GM12878 (cell line): ENCODE measurements around the gene BSN. TPM values are rescaled to one million over a fixed set of nuclear protein-coding genes. Genes with fewer than 3 reads are reported as not detected.

Source experiments
- ATAC-seq: fragments of 200-7000 bp; cut with Tn5 transposase; 3 replicates; pipeline ENCODE4 v1.9.1; 2020; ENCODE audit warnings: mild to moderate bottlenecking, moderate library complexity
- BruUV-seq: library from RNA; stranded (reverse); fragments of 400-500 nt; replicated peaks from 2 replicates; lab custom pipeline; 2021; lab: Mats Ljungman, UMichigan
- CTCF ChIA-PET: fragments of 300-600 bp; sonication (Branson Sonifier 250); formaldehyde crosslinking; extraction: SDS; loops from one replicate; lab custom pipeline; 2021; ENCODE audit warnings: inconsistent platforms; lab: Yijun Ruan, JAX
- POLR2A ChIA-PET: fragments of 350-600 bp; formaldehyde crosslinking; extraction: SDS; loops from one replicate; lab custom pipeline; 2021; ENCODE audit warnings: inconsistent platforms; lab: Charles Lee
- RAD21 ChIA-PET: fragments of 300-600 bp; sonication (Branson Sonifier 250); formaldehyde crosslinking; loops from one replicate; lab custom pipeline; 2023; ENCODE audit warnings: antibody characterized with exemption; ENCODE audit not compliant: unreplicated experiment; lab: Charles Lee
- SMC1A ChIA-PET: fragments of 300-600 bp; sonication (Branson Sonifier 250); formaldehyde crosslinking; loops from one replicate; lab custom pipeline; 2023; ENCODE audit not compliant: unreplicated experiment, uncharacterized antibody; lab: Charles Lee
- DNase-seq: peaks from one replicate; pipeline ENCODE4 v3.0.0-alpha.2; 2011; ENCODE audit warnings: low read depth, low spot score
- FAIRE-seq: peaks from 3 replicates; lab custom pipeline; 2011; peaks lifted over from hg19 to GRCh38; lab: Jason Lieb, UNC
- H2AFZ ChIP-seq: 2 replicates; pipeline ENCODE4 v1.6.0; 2011; ENCODE audit warnings: low read depth, low read length, control low read depth; ENCODE audit not compliant: control insufficient read depth
- H3K27ac ChIP-seq: 2 replicates; pipeline ENCODE4 v1.5.1; 2011; ENCODE audit warnings: control low read depth; ENCODE audit not compliant: control insufficient read depth, insufficient read depth
- H3K27me3 ChIP-seq, 2 experiments: replicated peaks in 1 of 2; 2 replicates each; pipeline versions ENCODE4 v1.6.0 to v1.6.1; 2011; ENCODE audit warnings: low read length in 1 of 2; ENCODE audit not compliant: control insufficient read depth in 2 of 2, insufficient read depth in 2 of 2
- H3K36me3 ChIP-seq, 2 experiments: 2 replicates each; pipeline ENCODE4 v1.5.1; 2011; ENCODE audit warnings: low read length in 1 of 2; ENCODE audit not compliant: control insufficient read depth in 2 of 2, insufficient read depth in 2 of 2
- H3K4me1 ChIP-seq: 2 replicates; pipeline ENCODE4 v1.6.1; 2011; ENCODE audit warnings: mild to moderate bottlenecking, low read length, moderate library complexity, mixed read lengths; ENCODE audit not compliant: control insufficient read depth, insufficient read depth
- H3K4me2 ChIP-seq: 2 replicates; pipeline ENCODE4 v1.6.0; 2011; ENCODE audit warnings: control low read depth; ENCODE audit not compliant: control insufficient read depth, insufficient read depth
- H3K4me3 ChIP-seq: fragments of 200-600 bp; sonication (generic); 2 replicates; pipeline ENCODE4 v1.5.1; 2016
- H3K79me2 ChIP-seq: 2 replicates; pipeline ENCODE4 v1.6.0; 2011; ENCODE audit warnings: low read length; ENCODE audit not compliant: control insufficient read depth, insufficient read depth
- H3K9ac ChIP-seq: 2 replicates; pipeline ENCODE4 v1.8.0; 2011; ENCODE audit warnings: low read length, control low read depth, mixed read lengths; ENCODE audit not compliant: control insufficient read depth, insufficient read depth
- H3K9me3 ChIP-seq: replicated peaks from 3 replicates; pipeline ENCODE4 v1.5.1; 2011; ENCODE audit warnings: mild to moderate bottlenecking, low read length; ENCODE audit not compliant: control insufficient read depth, insufficient read depth
- H4K20me1 ChIP-seq: 2 replicates; pipeline ENCODE4 v1.6.0; 2011; ENCODE audit not compliant: control insufficient read depth, insufficient read depth
- BCL11A ChIP-seq: IDR thresholded peaks from 2 replicates; pipeline ENCODE4 v1.6.1; 2011; ENCODE audit warnings: low read depth, low read length
- E2F8 ChIP-seq: fragments of 450-650 bp; IDR thresholded peaks from 2 replicates; pipeline ENCODE4 v1.6.1; 2018; ENCODE audit warnings: mild to moderate bottlenecking, low read depth, moderate library complexity; ENCODE audit not compliant: partially characterized antibody
- EP300 ChIP-seq, 2 experiments: fragments of 150-350 bp in 1 of 2; IDR thresholded peaks; 2 replicates each; pipeline ENCODE4 v1.6.1; 2011 to 2012; ENCODE audit warnings: low read depth in 2 of 2, low read length in 2 of 2, borderline replicate concordance in 1 of 2, improper control_type of control experiment in 1 of 2, inconsistent platforms in 1 of 2; ENCODE audit not compliant: control insufficient read depth in 1 of 2
- JUND ChIP-seq: IDR thresholded peaks from 2 replicates; pipeline ENCODE4 v1.6.1; 2012; ENCODE audit warnings: low read depth, mild to moderate bottlenecking, low read length, improper control_type of control experiment, moderate library complexity
- POLR2AphosphoS5 ChIP-seq: IDR thresholded peaks from 2 replicates; pipeline ENCODE4 v1.6.1; 2011; ENCODE audit warnings: mild to moderate bottlenecking, low read length, inconsistent platforms
- SP1 ChIP-seq: IDR thresholded peaks from one replicate; pipeline ENCODE4 v1.6.1; 2011; ENCODE audit warnings: low read depth, low read length
- TAF1 ChIP-seq: IDR thresholded peaks from 2 replicates; pipeline ENCODE4 v1.6.1; 2011; ENCODE audit warnings: mild to moderate bottlenecking, low read depth, low read length, borderline replicate concordance
- ZNF217 ChIP-seq: fragments of 450-650 bp; IDR thresholded peaks from 2 replicates; pipeline ENCODE4 v1.6.1; 2017; ENCODE audit warnings: antibody characterized with exemption, mild to moderate bottlenecking
- ZSCAN29 ChIP-seq: fragments of 450-650 bp; IDR thresholded peaks from 2 replicates; pipeline ENCODE4 v1.6.1; 2017; ENCODE audit warnings: mild to moderate bottlenecking, moderate library complexity
- ZZZ3 ChIP-seq: IDR thresholded peaks from 2 replicates; pipeline ENCODE4 v1.6.1; 2011; ENCODE audit warnings: low read depth; ENCODE audit not compliant: control insufficient read depth, insufficient read length
- WGBS: methylation state at CpG from one replicate; pipeline ENCODE4 v1.1.6; 2016; ENCODE audit warnings: low lambda C conversion rate; ENCODE audit not compliant: insufficient replicate concordance, insufficient coverage; ENCODE audit errors: missing lambda C conversion rate; 5-methylcytosine and 5-hydroxymethylcytosine counted together
- in situ Hi-C: fragments of 300-500 bp; cut with MboI; formaldehyde crosslinking; loops from 9 replicates; pipeline ENCODE4 v1.14.3; 2018; ENCODE audit warnings: mixed read lengths
- intact Hi-C: fragments of 100-400 bp; cut with micrococcal nuclease; formaldehyde crosslinking; loops from one replicate; pipeline ENCODE4 v1.14.2; 2022; ENCODE audit not compliant: unreplicated experiment
- polyA plus RNA-seq, 11 experiments: library from polyadenylated mRNA; depleted of rRNA in 4 of 11; unstranded in 6 of 11; stranded (reverse) in 5 of 11; fragments of >200 nt; fragmentation: Nextera tagmentation in 4 of 11; fragmentation: Illumina TruSeq in 1 of 11; extraction: Ambion mirVana in 4 of 11; extraction: Trizol in 1 of 11; gene quantifications; 1 replicate in 1 of 11; 2 replicates in 10 of 11; pipeline versions ENCODE4 v1.2.1 to v1.2.3, GENCODE V29; 2011 to 2016; ENCODE audit warnings: inconsistent platforms in 2 of 11, missing spikeins in 2 of 11, low read depth in 1 of 11
- total RNA-seq, 4 experiments: library from RNA; depleted of rRNA in 3 of 4; stranded (reverse); fragments of >200 nt in 3 of 4; fragmentation: Illumina TruSeq in 1 of 4; extraction: Trizol in 1 of 4; gene quantifications; 2 replicates each; pipeline versions ENCODE4 v1.2.1 to v1.2.3, GENCODE V29; 2013 to 2021
- TF ChIP-seq, protein P1 (sequence below): IDR thresholded peaks from 2 replicates; pipeline ENCODE4 v1.6.1; 2011; ENCODE audit warnings: borderline replicate concordance, low read depth, mild to moderate bottlenecking, moderate library complexity, low read length; ENCODE audit not compliant: insufficient read depth, poor library complexity, severe bottlenecking
- TF ChIP-seq, protein P2 (sequence below): IDR thresholded peaks from 2 replicates; pipeline ENCODE4 v1.6.1; 2012; ENCODE audit warnings: mild to moderate bottlenecking, low read depth, low read length
- TF ChIP-seq, protein P3 (sequence below): fragments of 450-650 bp; formaldehyde crosslinking; IDR thresholded peaks from 2 replicates; pipeline ENCODE4 v1.5.0; 2022; ENCODE audit warnings: mild to moderate bottlenecking, missing genetic modification characterization

Gene BSN
- total and polyA plus RNA-seq, 10 of the 15 experiments (the other 5 are each of a cell fraction or from before 2014, with no cell fraction given) = under 0.01 to 0.19 (median 0.05) TPM; not detected in 1

DNA sequence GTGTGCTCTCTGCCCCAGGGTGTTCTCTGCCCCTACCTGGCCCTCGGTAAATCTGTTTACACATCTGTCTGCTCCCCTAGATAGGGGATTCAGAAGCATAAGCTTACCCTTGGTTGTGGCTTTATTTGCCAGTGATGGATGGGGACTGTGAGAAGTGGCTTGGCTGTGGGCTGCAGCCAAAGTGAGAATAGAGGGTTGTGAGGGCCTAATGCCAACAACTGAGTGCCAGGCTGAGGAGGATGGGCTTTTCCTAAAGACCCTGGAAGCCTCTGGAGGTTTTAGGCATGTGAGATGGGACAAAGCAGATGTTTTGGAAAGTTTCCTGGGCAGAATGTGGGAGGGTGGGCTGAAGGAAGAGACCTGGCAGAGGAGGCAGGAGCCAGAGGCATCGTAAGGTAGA lies 104.4 kb downstream of the BSN start:
- H3K9ac ChIP-seq = no peak overlapping the region
- H3K79me2 ChIP-seq = no peaks in the 10 kb centered on the region
- no peaks in the 10 kb centered on the region for H3K9me3 ChIP-seq
- no peak overlapping the region for H2AFZ ChIP-seq
- no TSS peak for BruUV-seq
- DNase-seq (no peak), FAIRE-seq (no peak), ATAC-seq (no peak)
- no peaks in the 10 kb centered on the region for H3K36me3 ChIP-seq
- CTCF ChIA-PET = no interaction called here
- no peak overlapping the region for H3K4me2 ChIP-seq
- no peaks in the 10 kb centered on the region for H3K4me1 ChIP-seq
- no peak overlapping the region for H3K4me3 ChIP-seq
- in situ Hi-C loops (no loop called here), intact Hi-C loops (no loop called here)
- H3K27ac ChIP-seq = no peak overlapping the region
- SMC1A ChIA-PET = no interaction called here
- no peaks in the 10 kb centered on the region for H3K27me3 ChIP-seq
- H4K20me1 ChIP-seq = no peaks in the 10 kb centered on the region
- POLR2A ChIA-PET = no interaction called here
- RAD21 ChIA-PET = no interaction called here
- 35% methylated on average over 2 of the region's 2 CpGs for WGBS
- TF ChIP-seq EP300 (IDR thresholded peaks at IDR 0.05; ENCODE audit: borderline replicate concordance in 1 of 2, control insufficient read depth in 1 of 2, low read depth in 2 of 2, low read length in 2 of 2) (no peak), SP1 (no peak), ZZZ3 (no peak), ZSCAN29 (no peak), TAF1 (no peak), E2F8 (no peak), BCL11A (no peak), POLR2AphosphoS5 (no peak), JUND (no peak), ZNF217 (no peak)
- TF ChIP-seq, protein P1, sequence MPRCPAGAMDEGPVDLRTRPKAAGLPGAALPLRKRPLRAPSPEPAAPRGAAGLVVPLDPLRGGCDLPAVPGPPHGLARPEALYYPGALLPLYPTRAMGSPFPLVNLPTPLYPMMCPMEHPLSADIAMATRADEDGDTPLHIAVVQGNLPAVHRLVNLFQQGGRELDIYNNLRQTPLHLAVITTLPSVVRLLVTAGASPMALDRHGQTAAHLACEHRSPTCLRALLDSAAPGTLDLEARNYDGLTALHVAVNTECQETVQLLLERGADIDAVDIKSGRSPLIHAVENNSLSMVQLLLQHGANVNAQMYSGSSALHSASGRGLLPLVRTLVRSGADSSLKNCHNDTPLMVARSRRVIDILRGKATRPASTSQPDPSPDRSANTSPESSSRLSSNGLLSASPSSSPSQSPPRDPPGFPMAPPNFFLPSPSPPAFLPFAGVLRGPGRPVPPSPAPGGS = no peak
- TF ChIP-seq, protein P2, sequence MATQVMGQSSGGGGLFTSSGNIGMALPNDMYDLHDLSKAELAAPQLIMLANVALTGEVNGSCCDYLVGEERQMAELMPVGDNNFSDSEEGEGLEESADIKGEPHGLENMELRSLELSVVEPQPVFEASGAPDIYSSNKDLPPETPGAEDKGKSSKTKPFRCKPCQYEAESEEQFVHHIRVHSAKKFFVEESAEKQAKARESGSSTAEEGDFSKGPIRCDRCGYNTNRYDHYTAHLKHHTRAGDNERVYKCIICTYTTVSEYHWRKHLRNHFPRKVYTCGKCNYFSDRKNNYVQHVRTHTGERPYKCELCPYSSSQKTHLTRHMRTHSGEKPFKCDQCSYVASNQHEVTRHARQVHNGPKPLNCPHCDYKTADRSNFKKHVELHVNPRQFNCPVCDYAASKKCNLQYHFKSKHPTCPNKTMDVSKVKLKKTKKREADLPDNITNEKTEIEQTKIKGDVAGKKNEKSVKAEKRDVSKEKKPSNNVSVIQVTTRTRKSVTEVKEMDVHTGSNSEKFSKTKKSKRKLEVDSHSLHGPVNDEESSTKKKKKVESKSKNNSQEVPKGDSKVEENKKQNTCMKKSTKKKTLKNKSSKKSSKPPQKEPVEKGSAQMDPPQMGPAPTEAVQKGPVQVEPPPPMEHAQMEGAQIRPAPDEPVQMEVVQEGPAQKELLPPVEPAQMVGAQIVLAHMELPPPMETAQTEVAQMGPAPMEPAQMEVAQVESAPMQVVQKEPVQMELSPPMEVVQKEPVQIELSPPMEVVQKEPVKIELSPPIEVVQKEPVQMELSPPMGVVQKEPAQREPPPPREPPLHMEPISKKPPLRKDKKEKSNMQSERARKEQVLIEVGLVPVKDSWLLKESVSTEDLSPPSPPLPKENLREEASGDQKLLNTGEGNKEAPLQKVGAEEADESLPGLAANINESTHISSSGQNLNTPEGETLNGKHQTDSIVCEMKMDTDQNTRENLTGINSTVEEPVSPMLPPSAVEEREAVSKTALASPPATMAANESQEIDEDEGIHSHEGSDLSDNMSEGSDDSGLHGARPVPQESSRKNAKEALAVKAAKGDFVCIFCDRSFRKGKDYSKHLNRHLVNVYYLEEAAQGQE = no peak
- TF ChIP-seq, protein P3, sequence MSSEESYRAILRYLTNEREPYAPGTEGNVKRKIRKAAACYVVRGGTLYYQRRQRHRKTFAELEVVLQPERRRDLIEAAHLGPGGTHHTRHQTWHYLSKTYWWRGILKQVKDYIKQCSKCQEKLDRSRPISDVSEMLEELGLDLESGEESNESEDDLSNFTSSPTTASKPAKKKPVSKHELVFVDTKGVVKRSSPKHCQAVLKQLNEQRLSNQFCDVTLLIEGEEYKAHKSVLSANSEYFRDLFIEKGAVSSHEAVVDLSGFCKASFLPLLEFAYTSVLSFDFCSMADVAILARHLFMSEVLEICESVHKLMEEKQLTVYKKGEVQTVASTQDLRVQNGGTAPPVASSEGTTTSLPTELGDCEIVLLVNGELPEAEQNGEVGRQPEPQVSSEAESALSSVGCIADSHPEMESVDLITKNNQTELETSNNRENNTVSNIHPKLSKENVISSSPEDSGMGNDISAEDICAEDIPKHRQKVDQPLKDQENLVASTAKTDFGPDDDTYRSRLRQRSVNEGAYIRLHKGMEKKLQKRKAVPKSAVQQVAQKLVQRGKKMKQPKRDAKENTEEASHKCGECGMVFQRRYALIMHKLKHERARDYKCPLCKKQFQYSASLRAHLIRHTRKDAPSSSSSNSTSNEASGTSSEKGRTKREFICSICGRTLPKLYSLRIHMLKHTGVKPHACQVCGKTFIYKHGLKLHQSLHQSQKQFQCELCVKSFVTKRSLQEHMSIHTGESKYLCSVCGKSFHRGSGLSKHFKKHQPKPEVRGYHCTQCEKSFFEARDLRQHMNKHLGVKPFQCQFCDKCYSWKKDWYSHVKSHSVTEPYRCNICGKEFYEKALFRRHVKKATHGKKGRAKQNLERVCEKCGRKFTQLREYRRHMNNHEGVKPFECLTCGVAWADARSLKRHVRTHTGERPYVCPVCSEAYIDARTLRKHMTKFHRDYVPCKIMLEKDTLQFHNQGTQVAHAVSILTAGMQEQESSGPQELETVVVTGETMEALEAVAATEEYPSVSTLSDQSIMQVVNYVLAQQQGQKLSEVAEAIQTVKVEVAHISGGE (CRISPR knock-in tag) = no peak
